Stimulated activated CD4-positive, alpha-beta T cell treated with anti-CD3 and anti-CD28 coated beads, Interleukin-2, amount 100 ng/mL, for 24 hours (primary cell): ENCODE data around the gene TGFBR3L.
"Not testable (repeated sequence)": the region's sequence is repeated elsewhere in the genome, so short reads cannot be mapped to it uniquely, and the experiment has no call there.

Source experiments
- DNase-seq, 2 donors: peaks; one replicate each; pipeline ENCODE4 v3.0.0-alpha.2; 2020

The TGFBR3L gene

GRCh38 chr19:7918062-7918614 is 3.5 kb downstream of the TGFBR3L start:
- DNase-seq: not testable (repeated sequence)

- DNase-seq: no peak
Observed at GRCh38 chr19:7918615-7919421, 4.2 kb downstream of the TGFBR3L start.

- peak; percentile 96 to 98 for DNase-seq
Observed at GRCh38 chr19:7919610-7920518, 5.2 kb downstream of the TGFBR3L start, which contains the start of gene SNAPC2. Gene SNAPC2, plus strand, starts transcription at chr19:7920338. Its CDS starts 29 bp downstream, at chr19:7920367.

- DNase-seq: peak; percentile 99 to 100
Observed at GRCh38 chr19:7920519-7921301, 6.1 kb downstream of the TGFBR3L start.

- no peak for DNase-seq
Observed at GRCh38 chr19:7921302-7921966, 6.8 kb downstream of the TGFBR3L start.

- no peak for DNase-seq
Observed at GRCh38 chr19:7921967-7922835, 7.6 kb downstream of the TGFBR3L start.

- DNase-seq: no peak
Observed at GRCh38 chr19:7922836-7923195, 8.2 kb downstream of the TGFBR3L start.

- no peak for DNase-seq
Observed at GRCh38 chr19:7923295-7924191, 8.9 kb downstream of the TGFBR3L start.

GRCh38 chr19:7924241-7924640 is 9.6 kb downstream of the TGFBR3L start:
- no peak for DNase-seq

- DNase-seq: no peak
Observed at GRCh38 chr19:7924651-7925170, 10.1 kb downstream of the TGFBR3L start.

- DNase-seq: peak; percentile 80 to 86
Observed at GRCh38 chr19:7925171-7925851, 10.7 kb downstream of the TGFBR3L start.

- peak; percentile 81 to 84 for DNase-seq
Observed at GRCh38 chr19:7926021-7926726, 11.5 kb downstream of the TGFBR3L start, which contains the start of gene CTXN1. Gene CTXN1, minus strand, starts transcription at chr19:7926135. Its CDS starts 597 bp downstream, at chr19:7925538.

- no peak for DNase-seq
Observed at GRCh38 chr19:7926727-7927604, 12.3 kb downstream of the TGFBR3L start.

- DNase-seq: no peak
Observed at GRCh38 chr19:7927605-7928333, 13.1 kb downstream of the TGFBR3L start.

- no peak for DNase-seq
Observed at GRCh38 chr19:7928334-7928706, 13.7 kb downstream of the TGFBR3L start.
